Measurements from ENCODE around the gene COPA.

COPA gene

DNA sequence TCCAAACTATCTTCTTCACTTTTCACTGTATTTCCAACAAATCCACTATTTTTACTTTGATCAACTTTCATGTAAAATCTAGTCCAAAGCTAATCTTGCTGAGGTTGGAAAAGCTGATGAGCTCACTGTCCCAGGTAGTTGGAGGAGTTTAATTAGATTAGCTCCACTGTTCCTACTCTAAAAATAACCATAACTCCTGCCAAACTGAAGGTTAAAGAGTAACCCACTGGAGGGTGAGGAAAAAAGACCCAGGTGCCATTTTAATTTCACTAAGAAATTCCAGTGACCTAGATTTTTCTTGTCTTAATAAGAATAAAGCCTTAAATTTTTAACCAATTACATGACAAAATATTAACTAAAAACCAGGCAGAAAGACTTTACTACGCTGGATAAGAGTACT, 96.0 kb downstream of the COPA start:
- ATAC-seq: no peak
- no peak for TF ChIP-seq GLIS3 (CRISPR knock-in tag; IDR thresholded peaks at IDR 0.05)
- no peak for TF ChIP-seq ZFP30 (CRISPR knock-in tag; IDR thresholded peaks at IDR 0.05)
- TF ChIP-seq CSDC2 (CRISPR knock-in tag; IDR thresholded peaks at IDR 0.05): no peak
- TF ChIP-seq, protein P1, sequence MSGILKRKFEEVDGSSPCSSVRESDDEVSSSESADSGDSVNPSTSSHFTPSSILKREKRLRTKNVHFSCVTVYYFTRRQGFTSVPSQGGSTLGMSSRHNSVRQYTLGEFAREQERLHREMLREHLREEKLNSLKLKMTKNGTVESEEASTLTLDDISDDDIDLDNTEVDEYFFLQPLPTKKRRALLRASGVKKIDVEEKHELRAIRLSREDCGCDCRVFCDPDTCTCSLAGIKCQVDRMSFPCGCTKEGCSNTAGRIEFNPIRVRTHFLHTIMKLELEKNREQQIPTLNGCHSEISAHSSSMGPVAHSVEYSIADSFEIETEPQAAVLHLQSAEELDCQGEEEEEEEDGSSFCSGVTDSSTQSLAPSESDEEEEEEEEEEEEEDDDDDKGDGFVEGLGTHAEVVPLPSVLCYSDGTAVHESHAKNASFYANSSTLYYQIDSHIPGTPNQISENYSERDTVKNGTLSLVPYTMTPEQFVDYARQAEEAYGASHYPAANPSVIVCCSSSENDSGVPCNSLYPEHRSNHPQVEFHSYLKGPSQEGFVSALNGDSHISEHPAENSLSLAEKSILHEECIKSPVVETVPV (CRISPR knock-in tag; IDR thresholded peaks at IDR 0.05): no peak
- TF ChIP-seq RARB (CRISPR knock-in tag; IDR thresholded peaks at IDR 0.05): no peak
- TF ChIP-seq ZFP3 (CRISPR knock-in tag; IDR thresholded peaks at IDR 0.05): no peak
- TF ChIP-seq SNAI2 (CRISPR knock-in tag; IDR thresholded peaks at IDR 0.05): no peak
- TF ChIP-seq ZNF8 (CRISPR knock-in tag; IDR thresholded peaks at IDR 0.05): no peak
- TF ChIP-seq ZNF565 (CRISPR knock-in tag; conservative IDR thresholded peaks at IDR 0.05; ENCODE audit: low read depth): no peak
- no peak for TF ChIP-seq BACH2 (CRISPR knock-in tag; IDR thresholded peaks at IDR 0.05; ENCODE audit: borderline replicate concordance)
- TF ChIP-seq TOX (CRISPR knock-in tag; IDR thresholded peaks at IDR 0.05; ENCODE audit: borderline replicate concordance): no peak
- TF ChIP-seq PPARA (CRISPR knock-in tag; IDR thresholded peaks at IDR 0.05; ENCODE audit: borderline replicate concordance): no peak

- no peak for ATAC-seq
- TF ChIP-seq RARB (CRISPR knock-in tag; IDR thresholded peaks at IDR 0.05) (no peak), SNAI2 (CRISPR knock-in tag; IDR thresholded peaks at IDR 0.05) (no peak), ZFP3 (CRISPR knock-in tag; IDR thresholded peaks at IDR 0.05) (no peak), BACH2 (CRISPR knock-in tag; IDR thresholded peaks at IDR 0.05; ENCODE audit: borderline replicate concordance) (no peak), ZFP30 (CRISPR knock-in tag; IDR thresholded peaks at IDR 0.05) (no peak), TCF4 (CRISPR knock-in tag; IDR thresholded peaks at IDR 0.05; ENCODE audit: borderline replicate concordance) (no peak), ZNF70 (CRISPR knock-in tag; IDR thresholded peaks at IDR 0.05) (no peak), OSR1 (CRISPR knock-in tag; IDR thresholded peaks at IDR 0.05) (no peak)
- TF ChIP-seq, protein P2, sequence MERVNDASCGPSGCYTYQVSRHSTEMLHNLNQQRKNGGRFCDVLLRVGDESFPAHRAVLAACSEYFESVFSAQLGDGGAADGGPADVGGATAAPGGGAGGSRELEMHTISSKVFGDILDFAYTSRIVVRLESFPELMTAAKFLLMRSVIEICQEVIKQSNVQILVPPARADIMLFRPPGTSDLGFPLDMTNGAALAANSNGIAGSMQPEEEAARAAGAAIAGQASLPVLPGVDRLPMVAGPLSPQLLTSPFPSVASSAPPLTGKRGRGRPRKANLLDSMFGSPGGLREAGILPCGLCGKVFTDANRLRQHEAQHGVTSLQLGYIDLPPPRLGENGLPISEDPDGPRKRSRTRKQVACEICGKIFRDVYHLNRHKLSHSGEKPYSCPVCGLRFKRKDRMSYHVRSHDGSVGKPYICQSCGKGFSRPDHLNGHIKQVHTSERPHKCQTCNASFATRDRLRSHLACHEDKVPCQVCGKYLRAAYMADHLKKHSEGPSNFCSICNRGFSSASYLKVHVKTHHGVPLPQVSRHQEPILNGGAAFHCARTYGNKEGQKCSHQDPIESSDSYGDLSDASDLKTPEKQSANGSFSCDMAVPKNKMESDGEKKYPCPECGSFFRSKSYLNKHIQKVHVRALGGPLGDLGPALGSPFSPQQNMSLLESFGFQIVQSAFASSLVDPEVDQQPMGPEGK (CRISPR knock-in tag; IDR thresholded peaks at IDR 0.05; ENCODE audit: borderline replicate concordance): no peak
- TF ChIP-seq, protein P1 (CRISPR knock-in tag; IDR thresholded peaks at IDR 0.05): no peak
Observed at GRCh38 chr1:160245434-160245833, 97.6 kb downstream of the COPA start.

DNA sequence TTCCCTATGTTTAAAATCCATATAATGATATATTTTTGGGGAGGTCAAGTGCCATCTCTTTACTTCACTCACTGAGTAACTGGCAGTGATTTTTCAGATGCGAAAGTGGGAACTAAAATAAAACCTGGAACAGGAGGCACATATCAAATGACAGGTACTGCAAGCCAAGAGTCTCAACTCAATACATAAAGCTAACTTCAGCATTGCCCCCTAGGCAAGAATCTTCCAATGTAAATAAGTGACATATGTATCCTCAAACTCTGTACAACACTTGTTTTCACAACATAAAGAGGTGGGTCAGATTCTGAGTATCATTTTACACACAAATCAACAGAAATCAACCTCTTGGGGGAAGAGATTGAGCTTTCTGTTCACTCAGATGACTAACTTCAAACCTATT, 98.8 kb downstream of the COPA start:
- no peak for ATAC-seq
- TF ChIP-seq ZC3H10 (CRISPR knock-in tag; IDR thresholded peaks at IDR 0.05) (no peak), TOX (CRISPR knock-in tag; IDR thresholded peaks at IDR 0.05; ENCODE audit: borderline replicate concordance) (no peak)
- TF ChIP-seq, protein P2 (CRISPR knock-in tag; IDR thresholded peaks at IDR 0.05; ENCODE audit: borderline replicate concordance): no peak

GRCh38 chr1:160243767-160244166, 99.3 kb downstream of the COPA start:
- no peak for ATAC-seq
- TF ChIP-seq ZNF565 (CRISPR knock-in tag; conservative IDR thresholded peaks at IDR 0.05; ENCODE audit: low read depth) (no peak), ISL1 (CRISPR knock-in tag; IDR thresholded peaks at IDR 0.05) (no peak), ZFP30 (CRISPR knock-in tag; IDR thresholded peaks at IDR 0.05) (no peak), RARB (CRISPR knock-in tag; IDR thresholded peaks at IDR 0.05) (no peak), ZNF8 (CRISPR knock-in tag; IDR thresholded peaks at IDR 0.05) (no peak), ZC3H10 (CRISPR knock-in tag; IDR thresholded peaks at IDR 0.05) (no peak), CSDC2 (CRISPR knock-in tag; IDR thresholded peaks at IDR 0.05) (no peak), TOX (CRISPR knock-in tag; IDR thresholded peaks at IDR 0.05; ENCODE audit: borderline replicate concordance) (no peak), ARNTL (CRISPR knock-in tag; IDR thresholded peaks at IDR 0.05; ENCODE audit: borderline replicate concordance, low read depth) (no peak), BACH2 (CRISPR knock-in tag; IDR thresholded peaks at IDR 0.05; ENCODE audit: borderline replicate concordance) (no peak), SNAI2 (CRISPR knock-in tag; IDR thresholded peaks at IDR 0.05) (no peak), GLIS3 (CRISPR knock-in tag; IDR thresholded peaks at IDR 0.05) (no peak)
- TF ChIP-seq, protein P2 (CRISPR knock-in tag; IDR thresholded peaks at IDR 0.05; ENCODE audit: borderline replicate concordance): no peak
- TF ChIP-seq, protein P3, sequence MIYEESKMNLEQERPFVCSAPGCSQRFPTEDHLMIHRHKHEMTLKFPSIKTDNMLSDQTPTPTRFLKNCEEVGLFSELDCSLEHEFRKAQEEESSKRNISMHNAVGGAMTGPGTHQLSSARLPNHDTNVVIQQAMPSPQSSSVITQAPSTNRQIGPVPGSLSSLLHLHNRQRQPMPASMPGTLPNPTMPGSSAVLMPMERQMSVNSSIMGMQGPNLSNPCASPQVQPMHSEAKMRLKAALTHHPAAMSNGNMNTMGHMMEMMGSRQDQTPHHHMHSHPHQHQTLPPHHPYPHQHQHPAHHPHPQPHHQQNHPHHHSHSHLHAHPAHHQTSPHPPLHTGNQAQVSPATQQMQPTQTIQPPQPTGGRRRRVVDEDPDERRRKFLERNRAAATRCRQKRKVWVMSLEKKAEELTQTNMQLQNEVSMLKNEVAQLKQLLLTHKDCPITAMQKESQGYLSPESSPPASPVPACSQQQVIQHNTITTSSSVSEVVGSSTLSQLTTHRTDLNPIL (CRISPR knock-in tag; IDR thresholded peaks at IDR 0.05; ENCODE audit: low read depth): no peak
- TF ChIP-seq, protein P4, sequence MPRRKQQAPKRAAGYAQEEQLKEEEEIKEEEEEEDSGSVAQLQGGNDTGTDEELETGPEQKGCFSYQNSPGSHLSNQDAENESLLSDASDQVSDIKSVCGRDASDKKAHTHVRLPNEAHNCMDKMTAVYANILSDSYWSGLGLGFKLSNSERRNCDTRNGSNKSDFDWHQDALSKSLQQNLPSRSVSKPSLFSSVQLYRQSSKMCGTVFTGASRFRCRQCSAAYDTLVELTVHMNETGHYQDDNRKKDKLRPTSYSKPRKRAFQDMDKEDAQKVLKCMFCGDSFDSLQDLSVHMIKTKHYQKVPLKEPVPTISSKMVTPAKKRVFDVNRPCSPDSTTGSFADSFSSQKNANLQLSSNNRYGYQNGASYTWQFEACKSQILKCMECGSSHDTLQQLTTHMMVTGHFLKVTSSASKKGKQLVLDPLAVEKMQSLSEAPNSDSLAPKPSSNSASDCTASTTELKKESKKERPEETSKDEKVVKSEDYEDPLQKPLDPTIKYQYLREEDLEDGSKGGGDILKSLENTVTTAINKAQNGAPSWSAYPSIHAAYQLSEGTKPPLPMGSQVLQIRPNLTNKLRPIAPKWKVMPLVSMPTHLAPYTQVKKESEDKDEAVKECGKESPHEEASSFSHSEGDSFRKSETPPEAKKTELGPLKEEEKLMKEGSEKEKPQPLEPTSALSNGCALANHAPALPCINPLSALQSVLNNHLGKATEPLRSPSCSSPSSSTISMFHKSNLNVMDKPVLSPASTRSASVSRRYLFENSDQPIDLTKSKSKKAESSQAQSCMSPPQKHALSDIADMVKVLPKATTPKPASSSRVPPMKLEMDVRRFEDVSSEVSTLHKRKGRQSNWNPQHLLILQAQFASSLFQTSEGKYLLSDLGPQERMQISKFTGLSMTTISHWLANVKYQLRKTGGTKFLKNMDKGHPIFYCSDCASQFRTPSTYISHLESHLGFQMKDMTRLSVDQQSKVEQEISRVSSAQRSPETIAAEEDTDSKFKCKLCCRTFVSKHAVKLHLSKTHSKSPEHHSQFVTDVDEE (CRISPR knock-in tag; IDR thresholded peaks at IDR 0.05): no peak
